IPS DF 6.9 (cell line): Measurements from ENCODE around the gene CDC6.

Experiments
- DNase-seq: peaks from one replicate; pipeline ENCODE4 v3.0.0-alpha.2; 2013; ENCODE audit warnings: low read depth, low spot score
- H3K27ac ChIP-seq: one replicate; pipeline ENCODE4 v1.5.1; 2013; ENCODE audit warnings: low read length, control low read depth
- H3K27me3 ChIP-seq: 2 replicates; pipeline ENCODE4 v1.6.1; 2013; ENCODE audit warnings: mild to moderate bottlenecking, low read length; ENCODE audit not compliant: control insufficient read depth, insufficient read depth
- H3K36me3 ChIP-seq: 2 replicates; pipeline ENCODE4 v1.6.1; 2013; ENCODE audit warnings: low read length; ENCODE audit not compliant: control insufficient read depth, insufficient read depth
- H3K4me1 ChIP-seq: 2 replicates; pipeline ENCODE4 v1.6.1; 2013; ENCODE audit warnings: low read length; ENCODE audit not compliant: control insufficient read depth, insufficient read depth
- H3K4me3 ChIP-seq: 2 replicates; pipeline ENCODE4 v1.5.1; 2013; ENCODE audit warnings: mild to moderate bottlenecking, low read length
- H3K9me3 ChIP-seq: 2 replicates; pipeline ENCODE4 v1.6.1; 2013; ENCODE audit warnings: low read length, inconsistent platforms; ENCODE audit not compliant: control insufficient read depth, insufficient read depth
- WGBS: extraction: QIAGEN DNeasy Blood & Tissue Kit; methylation state at CpG from one replicate; pipeline ENCODE4 v1.1.7; 2013; ENCODE audit warnings: mixed read lengths, missing lambda C conversion rate; ENCODE audit not compliant: insufficient read length, insufficient coverage; 5-methylcytosine and 5-hydroxymethylcytosine counted together

CDC6 gene

DNA sequence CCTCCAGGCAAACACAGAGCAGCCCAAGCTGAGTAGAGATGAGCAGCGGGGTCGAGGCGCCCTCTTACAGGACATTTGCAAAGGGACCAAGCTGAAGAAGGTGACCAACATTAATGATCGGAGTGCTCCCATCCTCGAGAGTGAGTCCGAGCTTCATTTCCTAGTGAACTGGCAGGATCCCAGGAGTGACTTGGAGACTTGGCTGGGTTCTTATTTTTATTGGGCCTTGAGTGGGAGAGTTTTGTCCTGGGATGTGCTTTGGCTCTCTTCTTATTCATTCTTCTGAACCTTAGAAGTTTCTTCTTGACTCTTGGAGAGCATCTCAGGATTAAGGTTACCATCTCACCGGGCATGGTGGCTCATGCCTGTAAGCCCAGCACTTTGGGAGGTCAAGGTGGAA, 27.2 kb upstream of the CDC6 start:
- Histone ChIP-seq H3K27me3 (no peaks in the 10 kb centered on the region), H3K4me1 (no peaks in the 10 kb centered on the region), H3K36me3 (peaks cover 5% of the 10 kb centered on the region; the same call in 1 of the 2 replicates), H3K4me3 (no peak overlapping the region), H3K9me3 (no peaks in the 10 kb centered on the region), H3K27ac (no peak overlapping the region)
- no CpG with 5 or more reads among the region's 7 CpGs for WGBS
- DNase-seq: no peak

DNA sequence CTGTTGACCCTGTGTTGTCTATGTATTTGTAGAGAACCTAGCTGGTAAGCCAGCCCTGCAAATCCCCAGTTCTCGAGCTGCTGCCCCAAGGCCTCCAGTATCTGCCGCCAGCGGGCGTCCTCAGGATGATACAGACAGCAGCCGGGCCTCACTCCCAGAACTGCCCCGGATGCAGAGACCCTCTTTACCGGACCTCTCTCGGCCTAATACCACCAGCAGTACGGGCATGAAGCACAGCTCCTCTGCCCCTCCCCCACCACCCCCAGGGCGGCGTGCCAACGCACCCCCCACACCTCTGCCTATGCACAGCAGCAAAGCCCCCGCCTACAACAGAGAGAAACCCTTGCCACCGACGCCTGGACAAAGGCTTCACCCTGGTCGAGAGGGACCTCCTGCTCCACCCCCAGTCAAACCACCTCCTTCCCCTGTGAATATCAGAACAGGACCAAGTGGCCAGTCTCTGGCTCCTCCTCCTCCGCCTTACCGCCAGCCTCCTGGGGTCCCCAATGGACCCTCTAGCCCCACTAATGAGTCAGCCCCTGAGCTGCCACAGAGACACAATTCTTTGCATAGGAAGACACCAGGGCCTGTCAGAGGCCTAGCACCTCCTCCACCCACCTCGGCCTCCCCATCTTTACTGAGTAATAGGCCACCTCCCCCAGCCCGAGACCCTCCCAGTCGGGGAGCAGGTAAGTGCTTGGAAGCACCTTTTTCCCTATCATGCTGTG, 23.1 kb upstream of the CDC6 start:
- WGBS: no CpG with 5 or more reads among the region's 21 CpGs
- no peak overlapping the region for H3K27ac ChIP-seq

DNA sequence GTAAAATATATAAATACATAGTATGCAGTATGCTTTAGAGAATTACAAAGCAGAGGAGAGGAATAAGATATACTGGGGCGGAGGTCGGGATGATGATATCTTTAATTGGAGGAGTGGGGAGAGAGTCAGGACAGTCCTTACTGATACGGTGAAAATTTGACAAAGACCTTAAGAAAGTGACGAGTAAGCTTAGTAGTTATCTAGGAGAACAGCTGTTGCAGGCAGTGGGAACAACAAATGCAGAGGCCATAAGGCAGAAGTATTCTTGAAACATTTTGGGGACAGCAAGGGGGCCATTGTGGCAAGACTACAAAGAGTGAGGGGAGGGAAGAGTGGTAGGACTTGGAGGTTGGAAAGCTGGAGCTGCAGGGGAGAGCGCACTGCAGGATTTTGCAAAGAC, 22.3 kb upstream of the CDC6 start:
- Histone ChIP-seq H3K36me3 (peaks cover 5% of the 10 kb centered on the region; the same call in 1 of the 2 replicates), H3K9me3 (no peaks in the 10 kb centered on the region), H3K27ac (no peak overlapping the region), H3K27me3 (no peaks in the 10 kb centered on the region), H3K4me1 (no peaks in the 10 kb centered on the region), H3K4me3 (no peak overlapping the region)
- WGBS: no CpG with 5 or more reads among the region's 5 CpGs
- DNase-seq: no peak

More for the DNA sequence above, 23.1 kb upstream of the CDC6 start:
- Histone ChIP-seq H3K27me3 (no peaks in the 10 kb centered on the region), H3K36me3 (peaks cover 5% of the 10 kb centered on the region; the same call in 1 of the 2 replicates), H3K9me3 (no peaks in the 10 kb centered on the region), H3K4me1 (no peaks in the 10 kb centered on the region), H3K4me3 (no peak overlapping the region)
- DNase-seq: no peak

DNA sequence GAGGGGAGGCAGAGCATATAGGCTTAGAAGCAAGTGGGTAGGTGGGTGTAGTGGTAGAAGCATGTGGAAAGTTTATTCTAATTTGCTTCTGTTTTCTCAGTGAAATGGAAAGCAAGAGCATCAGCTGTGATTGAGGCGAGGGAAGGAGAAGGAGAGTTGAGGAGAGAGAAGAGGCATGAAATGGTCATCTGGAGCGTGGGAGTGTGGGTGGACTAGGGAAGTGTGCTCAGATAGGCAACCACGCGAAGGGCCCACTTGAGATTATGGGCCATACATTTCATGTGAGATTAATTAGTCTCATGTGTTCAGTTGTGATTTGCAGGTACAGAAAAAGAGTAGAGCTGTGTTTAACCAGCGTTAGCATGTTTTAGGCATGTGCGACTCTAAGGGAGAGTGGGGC, 20.8 kb upstream of the CDC6 start:
- Histone ChIP-seq H3K36me3 (peaks cover 5% of the 10 kb centered on the region; the same call in 1 of the 2 replicates), H3K4me1 (no peaks in the 10 kb centered on the region), H3K9me3 (no peaks in the 10 kb centered on the region), H3K4me3 (no peak overlapping the region), H3K27ac (no peak overlapping the region), H3K27me3 (no peaks in the 10 kb centered on the region)
- DNase-seq: no peak
- no CpG with 5 or more reads among the region's 6 CpGs for WGBS

DNA sequence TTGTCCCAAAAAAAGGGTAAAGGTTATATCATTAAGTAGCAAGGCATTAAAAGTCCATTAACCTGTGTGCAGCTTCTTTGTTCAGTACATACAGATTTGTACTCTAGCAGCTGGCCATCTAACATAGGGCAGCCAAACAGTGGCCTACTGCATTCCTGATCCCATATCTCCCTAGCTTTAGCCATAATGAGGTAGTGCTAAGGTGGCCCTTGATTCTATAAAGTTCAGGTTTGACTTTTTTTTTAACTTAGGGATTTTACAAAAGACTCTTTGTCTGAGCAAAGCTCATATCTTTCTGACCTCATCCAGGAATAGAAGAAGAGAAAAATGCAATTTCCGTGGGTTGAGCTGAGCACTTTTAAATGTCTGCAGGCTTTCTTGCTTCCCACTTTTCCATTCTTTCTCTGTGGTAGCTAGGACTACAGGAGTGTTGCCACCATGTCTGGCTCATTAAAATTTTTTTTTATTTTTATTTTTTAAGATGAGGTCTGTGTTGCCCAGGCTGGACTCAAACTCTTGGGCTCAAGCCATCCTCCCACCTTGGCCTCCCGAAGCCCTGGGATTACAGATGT, 19.5 kb upstream of the CDC6 start:
- peaks cover 3% of the 10 kb centered on the region; the same call in 1 of the 2 replicates for H3K36me3 ChIP-seq
- H3K4me3 ChIP-seq: no peak overlapping the region
- no peak for DNase-seq
- no peak overlapping the region for H3K27ac ChIP-seq
- no peaks in the 10 kb centered on the region for H3K4me1 ChIP-seq
- WGBS: no CpG with 5 or more reads among the region's 2 CpGs
- H3K27me3 ChIP-seq: no peaks in the 10 kb centered on the region
- no peaks in the 10 kb centered on the region for H3K9me3 ChIP-seq

DNA sequence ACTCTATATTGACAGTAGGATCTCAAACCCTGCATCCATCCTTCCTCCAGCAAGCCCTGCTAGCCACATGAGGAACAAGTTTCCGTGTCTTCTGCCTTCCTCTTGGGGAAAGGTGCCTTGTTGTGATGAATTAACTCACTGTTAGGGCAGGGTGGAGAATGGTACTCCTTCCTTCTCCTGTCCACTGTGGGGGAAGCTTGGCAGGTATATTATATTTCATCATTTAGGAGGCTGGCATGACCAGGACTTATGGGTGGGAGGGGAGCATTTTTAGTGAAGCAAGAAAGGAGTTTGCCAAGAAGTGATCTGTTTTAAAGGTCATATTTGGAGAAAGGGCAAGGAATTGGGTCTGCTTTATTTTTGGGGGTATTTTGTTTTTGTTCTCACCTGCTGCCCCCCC, 9.3 kb upstream of the CDC6 start:
- Histone ChIP-seq H3K27ac (no peak overlapping the region), H3K4me1 (peaks cover 4% of the 10 kb centered on the region; the same call in 1 of the 2 replicates), H3K27me3 (no peaks in the 10 kb centered on the region), H3K36me3 (peaks cover 24% of the 10 kb centered on the region), H3K4me3 (no peak overlapping the region), H3K9me3 (no peaks in the 10 kb centered on the region)
- no CpG with 5 or more reads among the region's 1 CpG for WGBS
- DNase-seq: no peak

DNA sequence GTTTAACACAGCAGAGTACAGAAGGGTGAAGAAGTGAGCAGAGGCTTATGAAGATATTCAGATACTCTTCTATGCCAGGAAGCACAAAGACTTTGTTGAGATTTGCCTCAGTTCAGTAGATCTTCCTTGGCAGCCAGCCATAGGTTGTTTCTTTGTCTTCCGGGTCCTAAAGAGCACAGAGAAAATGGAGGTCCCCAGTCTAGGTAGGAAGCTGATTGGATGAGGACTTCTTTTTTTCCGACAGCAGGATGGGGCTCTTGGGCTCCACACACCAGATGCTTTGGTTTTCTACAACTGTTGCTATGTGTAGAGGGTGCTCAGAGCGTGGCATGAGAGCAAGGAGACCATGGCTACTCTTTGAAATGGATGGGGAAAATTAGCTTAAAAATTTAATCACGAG, 8.3 kb upstream of the CDC6 start:
- Histone ChIP-seq H3K27ac (no peak overlapping the region), H3K4me3 (no peak overlapping the region), H3K36me3 (peaks cover 24% of the 10 kb centered on the region), H3K27me3 (no peaks in the 10 kb centered on the region), H3K9me3 (no peaks in the 10 kb centered on the region), H3K4me1 (peaks cover 4% of the 10 kb centered on the region; the same call in 1 of the 2 replicates)
- DNase-seq: no peak
- no CpG with 5 or more reads among the region's 4 CpGs for WGBS

DNA sequence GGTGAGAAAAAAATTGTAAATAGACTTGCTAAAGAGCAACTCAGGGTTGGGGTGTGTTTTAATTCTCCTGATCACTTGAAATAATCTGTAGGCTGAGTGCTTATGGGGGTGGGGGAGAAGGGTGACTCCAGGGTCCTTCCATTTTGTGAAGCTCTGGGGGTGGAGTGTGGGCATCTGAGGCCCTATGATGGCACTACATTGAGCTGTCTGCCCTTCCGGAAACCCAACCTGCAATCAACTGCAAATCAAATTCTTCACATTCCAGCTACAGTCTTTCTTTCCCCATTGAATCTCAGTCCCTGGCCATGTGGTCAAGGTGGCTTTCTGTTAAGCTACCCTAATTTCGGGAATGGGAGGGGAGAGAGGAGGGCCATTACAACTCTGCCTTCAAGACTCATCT, 6.0 kb upstream of the CDC6 start:
- Histone ChIP-seq H3K4me1 (peaks cover 4% of the 10 kb centered on the region; the same call in 1 of the 2 replicates), H3K4me3 (no peak overlapping the region), H3K9me3 (no peaks in the 10 kb centered on the region), H3K27me3 (no peaks in the 10 kb centered on the region), H3K36me3 (peaks cover 17% of the 10 kb centered on the region; the same call in 1 of the 2 replicates), H3K27ac (no peak overlapping the region)
- peak; percentile 50 for DNase-seq
- no CpG with 5 or more reads among the region's 2 CpGs for WGBS

DNA sequence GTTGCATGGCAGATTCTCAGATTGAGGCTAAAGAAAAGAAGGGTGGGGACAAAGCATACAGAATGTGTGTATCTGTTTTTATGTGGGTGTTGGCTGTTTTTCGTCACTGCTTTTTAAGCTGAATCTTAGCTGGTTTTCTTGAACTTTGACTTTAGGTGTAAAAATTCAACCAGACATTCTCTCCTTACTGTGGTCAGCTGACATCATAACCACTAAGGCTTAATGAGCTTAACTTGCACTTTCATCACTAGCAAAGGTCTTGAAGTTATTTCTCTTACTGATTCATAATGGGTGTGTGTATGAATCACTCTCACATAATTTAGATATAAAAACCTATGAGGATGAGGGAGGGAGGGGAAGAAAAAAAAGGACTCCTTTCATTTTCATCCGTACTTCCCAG, 4.0 kb upstream of the CDC6 start:
- Histone ChIP-seq H3K27me3 (no peaks in the 10 kb centered on the region), H3K4me3 (no peak overlapping the region)

DNA sequence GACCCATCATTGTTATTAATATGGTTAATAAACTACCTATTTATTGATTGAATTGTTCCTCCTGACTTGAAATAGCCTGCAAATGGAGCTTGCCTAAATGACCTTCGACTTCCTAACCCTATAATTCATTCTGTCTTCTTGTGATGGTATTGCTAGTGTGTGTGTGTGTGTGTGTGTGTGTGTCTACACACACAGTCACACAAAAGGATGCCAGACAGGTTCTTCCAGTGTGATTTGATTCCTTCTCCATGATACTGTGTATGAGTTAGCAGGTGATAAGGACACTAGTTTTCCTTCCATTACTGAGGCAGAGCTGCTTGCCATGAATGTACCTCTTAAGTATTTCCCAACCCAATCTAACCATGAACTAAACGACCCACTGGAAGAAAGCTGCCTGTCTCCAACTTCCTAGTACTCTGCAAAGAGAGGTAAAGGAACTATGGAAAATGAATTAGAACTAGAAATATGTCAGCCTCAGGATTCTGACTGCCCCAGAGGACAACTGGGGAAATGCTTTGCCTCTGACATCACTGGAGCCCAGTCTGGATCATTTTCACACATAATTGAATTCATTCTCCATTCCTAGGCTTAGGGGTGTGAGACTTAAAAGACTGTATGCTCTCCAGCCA, 3.5 kb upstream of the CDC6 start:
- no peak for DNase-seq
- Histone ChIP-seq H3K4me3 (no peak overlapping the region), H3K9me3 (no peaks in the 10 kb centered on the region), H3K27ac (no peak overlapping the region), H3K36me3 (peaks cover 2% of the 10 kb centered on the region; the same call in 1 of the 2 replicates), H3K4me1 (peaks cover 6% of the 10 kb centered on the region; the same call in 1 of the 2 replicates), H3K27me3 (no peaks in the 10 kb centered on the region)
- no CpG with 5 or more reads among the region's 2 CpGs for WGBS

More for the DNA sequence above, 4.0 kb upstream of the CDC6 start:
- H3K36me3 ChIP-seq: peaks cover 7% of the 10 kb centered on the region; the same call in 1 of the 2 replicates
- no peak overlapping the region for H3K27ac ChIP-seq
- H3K9me3 ChIP-seq: no peaks in the 10 kb centered on the region
- no peak for DNase-seq
- no CpG with 5 or more reads among the region's 2 CpGs for WGBS
- peaks cover 6% of the 10 kb centered on the region; the same call in 1 of the 2 replicates for H3K4me1 ChIP-seq
